ENCODE measurements around the gene MS4A3.
A peak's percentile ranks its signal among the peaks of the same experiment; 100 is the strongest.
"Not testable (repeated sequence)": the region's sequence is repeated elsewhere in the genome, so short reads cannot be mapped to it uniquely, and the experiment has no call there.

Gene MS4A3

DNA sequence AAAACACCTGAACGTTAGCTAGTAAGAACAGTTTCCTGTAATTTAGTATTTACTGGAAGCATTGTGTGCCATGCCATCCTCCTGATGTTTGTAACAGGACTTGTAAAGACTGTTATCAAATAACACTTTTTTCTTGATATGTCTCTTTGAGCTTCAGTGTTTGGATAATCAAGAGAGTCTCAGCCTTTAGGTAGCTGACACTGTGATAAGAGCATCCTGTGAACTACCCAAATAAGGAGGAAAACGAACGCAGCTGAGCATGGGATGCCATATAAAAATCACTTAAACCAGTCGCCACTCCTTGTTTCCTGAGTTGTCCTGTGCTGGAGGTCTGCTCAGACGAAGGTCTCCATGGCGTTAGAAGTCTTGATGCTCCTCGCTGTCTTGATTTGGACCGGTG, 16.4 kb upstream of the MS4A3 start, which contains the start of gene OOSP2 (continued):
- TF ChIP-seq, protein P1, sequence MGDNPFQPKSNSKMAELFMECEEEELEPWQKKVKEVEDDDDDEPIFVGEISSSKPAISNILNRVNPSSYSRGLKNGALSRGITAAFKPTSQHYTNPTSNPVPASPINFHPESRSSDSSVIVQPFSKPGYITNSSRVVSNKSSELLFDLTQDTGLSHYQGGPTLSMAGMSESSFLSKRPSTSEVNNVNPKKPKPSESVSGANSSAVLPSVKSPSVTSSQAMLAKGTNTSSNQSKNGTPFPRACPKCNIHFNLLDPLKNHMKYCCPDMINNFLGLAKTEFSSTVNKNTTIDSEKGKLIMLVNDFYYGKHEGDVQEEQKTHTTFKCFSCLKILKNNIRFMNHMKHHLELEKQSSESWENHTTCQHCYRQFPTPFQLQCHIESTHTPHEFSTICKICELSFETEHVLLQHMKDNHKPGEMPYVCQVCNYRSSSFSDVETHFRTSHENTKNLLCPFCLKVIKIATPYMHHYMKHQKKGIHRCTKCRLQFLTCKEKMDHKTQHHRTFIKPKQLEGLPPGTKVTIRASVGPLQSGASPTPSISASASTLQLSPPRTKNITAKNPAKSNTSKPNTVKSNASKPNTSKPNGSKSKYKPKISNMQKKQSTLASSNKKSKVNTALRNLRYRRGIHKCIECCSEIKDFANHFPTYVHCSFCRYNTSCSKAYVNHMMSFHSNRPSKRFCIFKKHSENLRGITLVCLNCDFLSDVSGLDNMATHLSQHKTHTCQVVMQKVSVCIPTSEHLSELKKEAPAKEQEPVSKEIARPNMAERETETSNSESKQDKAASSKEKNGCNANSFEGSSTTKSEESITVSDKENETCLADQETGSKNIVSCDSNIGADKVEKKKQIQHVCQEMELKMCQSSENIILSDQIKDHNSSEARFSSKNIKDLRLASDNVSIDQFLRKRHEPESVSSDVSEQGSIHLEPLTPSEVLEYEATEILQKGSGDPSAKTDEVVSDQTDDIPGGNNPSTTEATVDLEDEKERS (tag by site-specific recombination; IDR thresholded peaks at IDR 0.05): no peak
- TF ChIP-seq ZNF624 (tag by site-specific recombination; IDR thresholded peaks at IDR 0.05): no peak
- no peak for TF ChIP-seq SP2 (tag by site-specific recombination; IDR thresholded peaks at IDR 0.05)
- no peak for TF ChIP-seq MEIS1 (CRISPR knock-in tag; IDR thresholded peaks at IDR 0.05; ENCODE audit: borderline replicate concordance)

DNA sequence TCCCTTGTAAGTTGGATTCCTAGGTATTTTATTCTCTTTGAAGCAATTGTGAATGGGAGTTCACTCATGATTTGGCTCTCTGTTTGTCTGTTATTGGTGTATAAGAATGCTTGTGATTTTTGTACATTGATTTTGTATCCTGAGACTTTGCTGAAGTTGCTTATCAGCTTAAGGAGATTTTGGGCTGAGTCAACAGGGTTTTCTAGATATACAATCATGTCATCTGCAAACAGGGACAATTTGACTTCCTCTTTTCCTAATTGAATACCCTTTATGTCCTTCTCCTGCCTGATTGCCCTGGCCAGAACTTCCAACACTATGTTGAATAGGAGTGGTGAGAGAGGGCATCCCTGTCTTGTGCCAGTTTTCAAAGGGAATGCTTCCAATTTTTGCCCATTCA, 6.0 kb upstream of the MS4A3 start:
- H3K9me3 ChIP-seq (ENCODE audit: control insufficient read depth, insufficient read depth, low read depth, low read length); CTCF ChIA-PET; H3K27ac ChIP-seq (ENCODE audit: extremely low read depth, low read depth, low read length); H3K4me1 ChIP-seq (ENCODE audit: control insufficient read depth, insufficient read depth, low read length); H3K4me3 ChIP-seq (ENCODE audit: low read depth, low read length); H3K36me3 ChIP-seq (ENCODE audit: control insufficient read depth in 2 of 2, insufficient read depth in 1 of 2, low read length in 2 of 2): not testable (repeated sequence)
- POLR2A ChIA-PET: interaction anchor here (0.7 kb wide), 1 partner anchor 39 kb away, joined by 3 read pairs; no protein-coding TSS in a partner anchor

DNA sequence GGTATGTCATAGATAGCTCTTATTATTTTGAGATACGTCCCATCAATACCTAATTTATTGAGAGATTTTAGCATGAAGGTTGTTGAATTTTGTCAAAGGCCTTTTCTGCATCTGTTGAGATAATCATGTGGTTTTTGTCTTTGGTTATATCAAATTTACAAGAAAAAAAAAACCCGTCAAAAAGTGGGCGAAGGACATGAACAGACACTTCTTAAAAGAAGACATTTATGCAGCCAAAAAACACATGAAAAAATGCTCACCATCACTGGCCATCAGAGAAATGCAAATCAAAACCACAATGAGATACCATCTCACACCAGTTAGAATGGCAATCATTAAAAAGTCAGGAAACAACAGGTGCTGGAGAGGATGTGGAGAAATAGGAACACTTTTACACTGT, 5.6 kb upstream of the MS4A3 start:
- H3K9me3 ChIP-seq (ENCODE audit: control insufficient read depth, insufficient read depth, low read depth, low read length); H3K4me1 ChIP-seq (ENCODE audit: control insufficient read depth, insufficient read depth, low read length); H3K27ac ChIP-seq (ENCODE audit: extremely low read depth, low read depth, low read length); H3K36me3 ChIP-seq (ENCODE audit: control insufficient read depth in 2 of 2, insufficient read depth in 1 of 2, low read length in 2 of 2); H3K4me3 ChIP-seq (ENCODE audit: low read depth, low read length); CTCF ChIA-PET: not testable (repeated sequence)
- POLR2A ChIA-PET: interaction anchor here (0.7 kb wide), 1 partner anchor 40 kb away, joined by 3 read pairs; no protein-coding TSS in a partner anchor

DNA sequence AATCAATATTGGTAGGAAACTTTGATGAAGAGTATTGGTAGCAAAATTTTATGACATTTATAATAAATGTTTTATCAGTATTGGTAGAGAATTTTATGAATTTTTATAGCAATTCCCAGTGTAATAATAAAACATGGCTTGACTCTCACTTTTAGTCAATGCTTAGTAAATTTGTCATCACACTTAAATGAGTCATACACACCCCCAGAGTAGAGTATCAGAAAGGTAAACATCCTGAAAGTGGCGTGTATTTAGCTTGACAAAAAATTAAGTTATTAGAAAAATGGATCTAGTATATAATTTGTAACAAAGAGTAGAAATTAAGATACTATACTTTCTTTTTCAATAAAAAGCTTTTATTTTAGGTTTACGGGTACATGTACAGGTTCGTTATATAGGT, 2.6 kb downstream of the MS4A3 start:
- POLR2A ChIA-PET: no interaction called here
- Histone ChIP-seq H3K36me3 (ENCODE audit: control insufficient read depth in 2 of 2, insufficient read depth in 1 of 2, low read length in 2 of 2) (no peaks in the 10 kb centered on the region), H3K4me1 (ENCODE audit: control insufficient read depth, insufficient read depth, low read length) (no peaks in the 10 kb centered on the region), H3K4me3 (ENCODE audit: low read depth, low read length) (no peak overlapping the region), H3K9me3 (ENCODE audit: control insufficient read depth, insufficient read depth, low read depth, low read length) (no peaks in the 10 kb centered on the region), H3K27ac (ENCODE audit: extremely low read depth, low read depth, low read length) (no peak overlapping the region)
- TF ChIP-seq ZBTB20 (tag by site-specific recombination; IDR thresholded peaks at IDR 0.05) (no peak), ZNF132 (tag by site-specific recombination; IDR thresholded peaks at IDR 0.05; ENCODE audit: borderline replicate concordance) (no peak), ZNF654 (tag by site-specific recombination; IDR thresholded peaks at IDR 0.05; ENCODE audit: low read depth) (no peak), ZNF791 (tag by site-specific recombination; IDR thresholded peaks at IDR 0.05) (no peak), ZNF548 (tag by site-specific recombination; IDR thresholded peaks at IDR 0.05) (no peak), ZBTB8A (tag by site-specific recombination; IDR thresholded peaks at IDR 0.05) (no peak), ZNF558 (tag by site-specific recombination; IDR thresholded peaks at IDR 0.05) (no peak)
- CTCF ChIA-PET: no interaction called here

DNA sequence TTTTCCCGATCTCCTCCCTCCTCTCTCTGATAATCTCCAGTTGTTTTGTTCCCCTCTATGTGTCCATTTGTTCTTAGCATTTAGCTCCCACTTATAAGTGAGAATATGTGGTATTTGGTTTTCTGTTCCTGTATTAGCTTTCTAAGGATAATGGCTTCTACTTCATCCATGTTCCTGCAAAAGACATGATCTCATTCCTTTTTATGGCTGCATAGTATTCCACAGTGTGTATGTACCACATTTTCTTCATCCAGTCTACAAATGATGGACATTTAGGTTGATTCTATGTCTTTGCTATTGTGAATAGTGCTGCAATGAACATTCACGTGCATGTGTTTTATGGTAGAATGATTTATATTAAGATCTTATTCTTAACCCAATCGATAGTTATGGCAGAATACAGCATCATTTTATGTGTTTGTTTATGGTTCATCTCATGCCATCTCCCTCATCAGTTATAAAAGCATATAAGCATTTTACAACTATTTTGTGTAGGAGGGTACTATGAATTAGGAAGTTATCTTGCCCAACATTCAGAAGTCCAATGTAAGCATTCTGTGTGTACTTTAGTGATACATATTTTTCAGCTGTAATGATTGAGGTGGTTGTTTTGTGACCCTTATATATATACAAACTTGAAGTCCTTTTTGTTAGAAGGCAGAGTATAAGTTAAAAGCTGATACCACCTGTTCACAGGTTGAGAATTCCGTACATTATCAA, 3.2 kb downstream of the MS4A3 start:
- no peaks in the 10 kb centered on the region for H3K4me1 ChIP-seq (ENCODE audit: control insufficient read depth, insufficient read depth, low read length)
- ChIA-PET POLR2A (no interaction called here), CTCF (no interaction called here)
- no peaks in the 10 kb centered on the region for H3K36me3 ChIP-seq (ENCODE audit: control insufficient read depth in 2 of 2, insufficient read depth in 1 of 2, low read length in 2 of 2)
- TF ChIP-seq ZNF510 (tag by site-specific recombination; IDR thresholded peaks at IDR 0.05; ENCODE audit: insufficient replicate concordance): no peak
- TF ChIP-seq ZNF704 (tag by site-specific recombination; IDR thresholded peaks at IDR 0.05): no peak
- no peak for TF ChIP-seq ZFP69B (tag by site-specific recombination; IDR thresholded peaks at IDR 0.05)
- TF ChIP-seq ZNF146 (tag by site-specific recombination; IDR thresholded peaks at IDR 0.05): peak; percentile 13; the same call in 1 of the 2 replicates
- no peak for TF ChIP-seq ZNF530 (tag by site-specific recombination; IDR thresholded peaks at IDR 0.05; ENCODE audit: low read depth)
- TF ChIP-seq ZNF423 (tag by site-specific recombination; IDR thresholded peaks at IDR 0.05): no peak
- no peaks in the 10 kb centered on the region for H3K9me3 ChIP-seq (ENCODE audit: control insufficient read depth, insufficient read depth, low read depth, low read length)
- no peak overlapping the region for H3K4me3 ChIP-seq (ENCODE audit: low read depth, low read length)
- H3K27ac ChIP-seq (ENCODE audit: extremely low read depth, low read depth, low read length): no peak overlapping the region
